ENCODE results near the gene NXN. TPM values are rescaled to one million over a fixed set of nuclear protein-coding genes. Genes with fewer than 3 reads are reported as not detected.

Gene NXN
- total RNA-seq, 4 donors from 2014 or later: 10.6 to 222 (median 13.8) TPM

GRCh38 chr17:965311-965989, 14.1 kb downstream of the NXN start:
- H3K4me1 ChIP-seq: peaks cover 0 to 17% (median 2%) of the 10 kb centered on the region in 4 donors
- 61% methylated on average over 12 of the region's 12 CpGs; no CpG with 5 or more reads in 1 of the 2 donors for WGBS, 2 donors (ENCODE audit: low coverage in 1 of 2)

GRCh38 chr17:964876-965275, 14.7 kb downstream of the NXN start:
- no peak for DNase-seq
- H3K4me1 ChIP-seq: peaks cover 0 to 15% (median 2%) of the 10 kb centered on the region in 4 donors
- no peak for TF ChIP-seq POLR2A (IDR thresholded peaks at IDR 0.05)
- TF ChIP-seq EP300 (IDR thresholded peaks at IDR 0.05; ENCODE audit: low read depth): no peak
- TF ChIP-seq CTCF (IDR thresholded peaks at IDR 0.05): no peak
- no peak for TF ChIP-seq POLR2AphosphoS5 (IDR thresholded peaks at IDR 0.05)
- peaks cover 19% of the 10 kb centered on the region for H3K27me3 ChIP-seq
- peak overlapping the region; percentile 38 to 82 (median 60) for H3K27ac ChIP-seq
- in situ Hi-C loops (cut with MboI; ENCODE audit: low pct_ligation_motif_present in 1 of 4, low pct_unique_long_range_greater_than_20kb in 1 of 4, low sequenced_read_pairs in 3 of 4): no loop called here
- H3K36me3 ChIP-seq: no peaks in the 10 kb centered on the region
- H3K9me3 ChIP-seq: no peaks in the 10 kb centered on the region
- WGBS, 2 donors (ENCODE audit: low coverage in 1 of 2): 73 to 95% methylated on average over 3 to 14 of the region's 14 CpGs
- intact Hi-C loops (cut with DNase I; ENCODE audit: low total_unique reads): no loop called here
- no peak overlapping the region for H3K4me3 ChIP-seq

More at GRCh38 chr17:965311-965989, 14.1 kb downstream of the NXN start:
- TF ChIP-seq POLR2A (IDR thresholded peaks at IDR 0.05): no peak
- no peak for TF ChIP-seq POLR2AphosphoS5 (IDR thresholded peaks at IDR 0.05)
- no peak for TF ChIP-seq EP300 (IDR thresholded peaks at IDR 0.05; ENCODE audit: low read depth)
- TF ChIP-seq CTCF (IDR thresholded peaks at IDR 0.05): no peak
- in situ Hi-C loops (cut with MboI; ENCODE audit: low pct_ligation_motif_present in 1 of 4, low pct_unique_long_range_greater_than_20kb in 1 of 4, low sequenced_read_pairs in 3 of 4): no loop called here
- intact Hi-C loops (cut with DNase I; ENCODE audit: low total_unique reads): no loop called here
- peaks cover 24% of the 10 kb centered on the region for H3K27me3 ChIP-seq
- H3K36me3 ChIP-seq: no peaks in the 10 kb centered on the region
- H3K9me3 ChIP-seq: no peaks in the 10 kb centered on the region
- no peak overlapping the region for H3K4me3 ChIP-seq
- H3K27ac ChIP-seq: peak overlapping the region; percentile 38 to 82 (median 60)
- no peak for DNase-seq

- 74 to 80% methylated on average over 2 to 11 of the region's 11 CpGs for WGBS, 2 donors (ENCODE audit: low coverage in 1 of 2)
- Histone ChIP-seq H3K4me1 (peaks cover 0 to 5% (median 2%) of the 10 kb centered on the region in 4 donors), H3K27ac (peak overlapping the region; percentile 29 to 82 (median 54)), H3K9me3 (no peaks in the 10 kb centered on the region), H3K4me3 (no peak overlapping the region), H3K36me3 (no peaks in the 10 kb centered on the region), H3K27me3 (peaks cover 4% of the 10 kb centered on the region)
- in situ Hi-C loops (cut with MboI; ENCODE audit: low pct_ligation_motif_present in 1 of 4, low pct_unique_long_range_greater_than_20kb in 1 of 4, low sequenced_read_pairs in 3 of 4): no loop called here
- intact Hi-C loops (cut with DNase I; ENCODE audit: low total_unique reads): no loop called here
- TF ChIP-seq POLR2A (IDR thresholded peaks at IDR 0.05) (no peak), EP300 (IDR thresholded peaks at IDR 0.05; ENCODE audit: low read depth) (no peak), CTCF (IDR thresholded peaks at IDR 0.05) (no peak), POLR2AphosphoS5 (IDR thresholded peaks at IDR 0.05) (no peak)
- no peak for DNase-seq
Measured at GRCh38 chr17:962670-963069, 16.9 kb downstream of the NXN start.

GRCh38 chr17:962166-962565, 17.4 kb downstream of the NXN start:
- WGBS, 2 donors (ENCODE audit: low coverage in 1 of 2): 61 to 74% methylated on average over 8 of the region's 8 CpGs
- no peak for TF ChIP-seq EP300 (IDR thresholded peaks at IDR 0.05; ENCODE audit: low read depth)
- no peak for TF ChIP-seq CTCF (IDR thresholded peaks at IDR 0.05)
- TF ChIP-seq POLR2A (IDR thresholded peaks at IDR 0.05): no peak
- TF ChIP-seq POLR2AphosphoS5 (IDR thresholded peaks at IDR 0.05): no peak
- Histone ChIP-seq H3K4me1 (peaks cover 0 to 5% (median 2%) of the 10 kb centered on the region in 4 donors), H3K27me3 (peaks cover 4% of the 10 kb centered on the region), H3K36me3 (no peaks in the 10 kb centered on the region), H3K9me3 (no peaks in the 10 kb centered on the region), H3K27ac (peak overlapping the region; percentile 19 to 82 (median 50)), H3K4me3 (no peak overlapping the region)
- DNase-seq: no peak
- in situ Hi-C loops (cut with MboI; ENCODE audit: low pct_ligation_motif_present in 1 of 4, low pct_unique_long_range_greater_than_20kb in 1 of 4, low sequenced_read_pairs in 3 of 4): no loop called here
- intact Hi-C loops (cut with DNase I; ENCODE audit: low total_unique reads): no loop called here

Measured in transverse colon (tissue), 4 donors.